C4-2B (cell line): ENCODE measurements around the gene TCHHL1.

Experiments
- ZFX ChIP-seq: fragments of 450-650 bp; IDR thresholded peaks from 2 replicates; pipeline ENCODE4 v1.6.1; 2017
- TF ChIP-seq, protein P1 (sequence below): fragments of 450-650 bp; conservative IDR thresholded peaks from 2 replicates; pipeline ENCODE4 v1.5.1; 2017; ENCODE audit warnings: mild to moderate bottlenecking

DNA sequence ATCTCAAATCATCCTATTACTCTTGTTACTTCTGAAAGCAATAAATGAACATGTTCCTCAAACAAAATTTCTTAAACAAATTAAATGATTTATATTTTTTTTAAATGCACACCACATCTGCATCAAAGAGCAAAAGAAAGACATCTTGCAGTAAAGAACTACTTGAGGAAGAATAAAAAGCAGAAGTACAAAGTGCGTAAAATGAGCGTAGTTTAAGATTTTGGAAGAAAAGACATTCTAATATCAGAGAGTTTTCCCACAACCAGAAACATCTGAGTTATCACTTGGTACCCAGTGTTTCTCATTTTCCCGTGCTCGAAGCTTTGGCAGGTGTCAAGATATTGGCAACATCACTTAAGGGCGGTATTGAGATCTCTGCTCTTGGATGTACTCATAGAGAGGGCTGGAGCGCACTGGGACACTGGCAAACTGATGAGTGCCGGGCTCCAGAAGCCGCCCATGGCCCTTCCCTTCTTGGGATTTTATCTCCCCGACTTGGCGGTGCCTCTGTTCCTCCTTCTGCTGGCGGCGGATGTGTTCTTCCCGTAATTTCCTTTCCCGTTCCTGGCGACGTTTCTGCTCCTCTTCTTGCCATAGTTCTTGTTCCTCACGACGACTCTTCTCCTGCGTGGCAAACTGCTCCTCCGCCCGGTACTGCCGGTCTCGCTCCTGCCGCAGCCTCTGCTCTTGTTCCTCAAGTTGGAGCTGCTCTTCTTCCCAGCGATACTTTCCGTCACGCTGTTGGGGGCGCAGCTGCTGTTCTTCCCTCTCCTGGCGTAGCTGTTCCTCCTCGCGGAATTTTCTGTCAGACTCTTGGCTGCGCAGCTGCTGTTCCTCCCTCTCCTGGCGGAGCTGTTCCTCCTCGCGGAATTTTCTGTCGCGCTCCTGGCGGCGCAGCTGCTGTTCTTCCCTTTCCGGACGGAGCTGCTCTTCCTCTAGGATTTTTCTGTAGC lies 18.4 kb upstream of the TCHHL1 start:
- TF ChIP-seq, protein P1, sequence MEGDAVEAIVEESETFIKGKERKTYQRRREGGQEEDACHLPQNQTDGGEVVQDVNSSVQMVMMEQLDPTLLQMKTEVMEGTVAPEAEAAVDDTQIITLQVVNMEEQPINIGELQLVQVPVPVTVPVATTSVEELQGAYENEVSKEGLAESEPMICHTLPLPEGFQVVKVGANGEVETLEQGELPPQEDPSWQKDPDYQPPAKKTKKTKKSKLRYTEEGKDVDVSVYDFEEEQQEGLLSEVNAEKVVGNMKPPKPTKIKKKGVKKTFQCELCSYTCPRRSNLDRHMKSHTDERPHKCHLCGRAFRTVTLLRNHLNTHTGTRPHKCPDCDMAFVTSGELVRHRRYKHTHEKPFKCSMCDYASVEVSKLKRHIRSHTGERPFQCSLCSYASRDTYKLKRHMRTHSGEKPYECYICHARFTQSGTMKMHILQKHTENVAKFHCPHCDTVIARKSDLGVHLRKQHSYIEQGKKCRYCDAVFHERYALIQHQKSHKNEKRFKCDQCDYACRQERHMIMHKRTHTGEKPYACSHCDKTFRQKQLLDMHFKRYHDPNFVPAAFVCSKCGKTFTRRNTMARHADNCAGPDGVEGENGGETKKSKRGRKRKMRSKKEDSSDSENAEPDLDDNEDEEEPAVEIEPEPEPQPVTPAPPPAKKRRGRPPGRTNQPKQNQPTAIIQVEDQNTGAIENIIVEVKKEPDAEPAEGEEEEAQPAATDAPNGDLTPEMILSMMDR = no peak
- TF ChIP-seq ZFX = no peak
